RPMI8226 (cell line): ENCODE data around the gene NEK6.
A peak's percentile ranks its signal among the peaks of the same experiment; 100 is the strongest.

Experiments
- DNase-seq: peaks from one replicate; pipeline ENCODE4 v3.0.0-alpha.2; 2015

Gene NEK6

GRCh38 chr9:124262649-124262972 is 4.9 kb downstream of the NEK6 start:
- no peak for DNase-seq

- no peak for DNase-seq
Observed at GRCh38 chr9:124263213-124263612, 5.5 kb downstream of the NEK6 start.

DNA sequence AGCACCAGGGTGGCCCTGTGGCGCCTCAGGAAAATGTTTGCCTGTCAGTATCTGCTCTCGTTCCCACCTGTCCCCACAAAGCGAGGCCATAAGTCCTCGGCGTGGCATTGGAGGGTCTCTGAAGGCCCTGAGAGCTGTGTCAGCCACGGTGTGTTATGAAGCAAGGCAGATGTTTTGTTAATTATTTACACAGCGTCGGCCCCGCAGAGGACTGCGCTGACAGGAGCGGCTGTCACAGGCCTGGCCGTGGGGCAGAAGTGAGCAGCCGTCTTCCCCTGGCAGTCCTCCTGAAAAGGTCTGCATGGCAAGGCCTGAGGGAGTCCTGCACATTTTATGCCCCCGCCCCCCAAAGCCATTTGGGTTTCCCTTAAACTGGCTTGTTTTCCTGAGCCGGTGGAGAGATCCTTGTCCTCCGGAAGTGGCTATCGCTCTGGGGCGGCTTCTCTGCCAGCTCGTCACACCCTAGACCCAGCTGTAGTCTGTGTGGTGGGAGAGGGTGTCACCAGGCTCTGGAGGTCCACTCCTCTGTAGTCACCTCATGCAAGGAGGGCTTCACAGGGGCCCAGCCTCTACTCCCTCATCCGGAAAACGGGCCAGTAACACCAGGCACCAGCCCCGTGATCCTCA is 6.2 kb downstream of the NEK6 start:
- DNase-seq = no peak

- no peak for DNase-seq
Observed at GRCh38 chr9:124264823-124265233, 7.1 kb downstream of the NEK6 start.

GRCh38 chr9:124265551-124265950 is 7.8 kb downstream of the NEK6 start:
- DNase-seq = no peak

- DNase-seq = no peak
Observed at GRCh38 chr9:124266139-124266825, 8.5 kb downstream of the NEK6 start.

- DNase-seq = no peak
Observed at GRCh38 chr9:124266826-124267201, 9.1 kb downstream of the NEK6 start.

- peak; percentile 55 for DNase-seq
Observed at GRCh38 chr9:124267271-124267807, 9.6 kb downstream of the NEK6 start.

DNA sequence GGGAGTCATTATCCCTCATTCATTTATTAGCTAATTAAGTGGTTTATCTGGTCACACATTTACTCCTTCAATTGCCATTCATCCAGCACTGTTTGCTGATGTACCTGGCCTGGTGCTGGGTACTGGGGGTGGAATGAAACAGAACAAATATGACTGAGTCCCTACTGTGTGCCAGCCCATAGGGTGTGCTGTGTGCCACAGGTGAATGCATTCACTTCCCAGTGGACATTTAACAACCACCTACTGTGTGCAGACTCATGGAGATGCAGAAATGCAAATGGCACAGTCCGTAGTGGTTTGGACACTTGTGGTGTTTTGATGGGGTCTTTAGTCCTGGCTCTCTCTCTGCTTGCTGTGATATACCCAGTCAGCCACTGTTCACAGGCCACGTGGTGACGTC is 10.5 kb downstream of the NEK6 start:
- no peak for DNase-seq

DNA sequence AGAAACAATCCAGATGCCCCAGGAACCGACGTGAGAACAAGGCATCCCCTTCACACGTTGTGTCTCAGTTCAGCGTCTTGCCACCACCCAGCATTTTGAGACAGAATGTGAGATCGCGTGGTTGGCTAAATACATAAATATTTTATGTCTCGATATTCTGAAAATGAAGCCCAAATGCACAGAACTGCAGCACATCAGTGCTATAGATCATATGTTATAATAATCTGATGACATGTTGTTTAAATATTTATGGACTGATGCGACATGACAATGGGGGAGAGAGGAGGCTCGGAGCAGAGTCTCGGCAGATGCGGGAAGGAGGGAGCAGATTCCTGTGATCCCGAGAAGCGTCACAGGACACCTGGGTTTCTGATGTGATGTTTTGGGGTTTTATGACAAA is 10.9 kb downstream of the NEK6 start:
- no peak for DNase-seq

GRCh38 chr9:124269556-124269955 is 11.8 kb downstream of the NEK6 start:
- DNase-seq = no peak

- DNase-seq = peak; percentile 51
Observed at GRCh38 chr9:124270504-124271335, 13.0 kb downstream of the NEK6 start.

GRCh38 chr9:124271660-124272059 is 13.9 kb downstream of the NEK6 start:
- no peak for DNase-seq

DNA sequence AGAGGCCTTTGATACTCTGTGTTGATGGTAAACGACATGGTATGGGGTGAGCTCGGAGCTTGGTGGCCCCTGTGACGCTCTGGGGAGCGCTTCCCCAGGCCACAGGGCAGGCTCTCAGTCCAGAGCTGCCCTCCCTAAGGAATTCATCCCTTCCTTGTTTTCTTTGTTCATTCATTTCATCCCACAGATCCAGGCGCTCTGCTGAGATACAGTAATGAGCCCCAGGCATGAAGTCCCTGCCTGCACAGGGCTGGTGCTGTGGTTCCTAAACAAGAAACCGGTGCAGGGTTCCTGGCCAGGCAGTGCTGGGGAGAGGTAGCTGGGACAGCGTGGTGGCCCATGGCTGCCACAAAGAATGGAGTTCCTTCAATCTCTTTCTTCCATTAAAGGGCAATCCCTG is 14.4 kb downstream of the NEK6 start:
- DNase-seq = no peak

GRCh38 chr9:124272979-124273378 is 15.2 kb downstream of the NEK6 start:
- no peak for DNase-seq

DNA sequence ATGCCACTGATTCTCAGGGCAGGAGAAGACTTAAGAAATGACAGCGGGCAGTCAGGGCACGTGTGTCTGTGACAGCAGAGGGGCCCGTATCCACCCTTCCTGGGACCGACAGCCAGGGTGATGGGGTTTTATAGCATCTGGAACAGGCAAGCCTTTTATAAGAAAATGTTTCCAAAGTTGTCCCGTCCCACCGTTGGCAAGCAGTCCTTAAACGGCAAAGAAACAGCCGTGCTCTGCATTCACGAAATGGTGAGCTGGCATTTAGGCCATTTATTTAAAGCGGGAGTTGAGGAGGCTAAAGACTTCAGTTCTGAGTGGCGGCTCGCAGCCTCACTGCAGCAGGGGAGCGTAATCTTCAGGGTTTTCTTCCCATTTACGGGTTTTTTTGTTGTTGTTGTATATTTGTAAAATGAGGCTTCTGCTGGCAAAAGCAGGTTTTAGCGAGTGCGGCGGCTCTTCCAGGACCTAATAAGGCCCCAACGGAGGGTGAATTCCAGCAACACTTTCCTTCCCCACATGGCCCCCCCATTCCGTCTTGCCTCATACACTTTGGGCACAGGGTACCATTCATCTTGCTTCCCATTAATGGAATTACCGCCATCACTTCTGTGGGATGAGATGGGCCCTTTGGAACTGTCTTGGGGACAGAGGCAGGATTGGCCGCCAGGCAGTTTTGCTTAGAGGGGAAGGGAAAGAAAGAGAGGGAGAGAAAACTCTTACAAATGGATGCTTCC is 15.8 kb downstream of the NEK6 start:
- no peak for DNase-seq

DNA sequence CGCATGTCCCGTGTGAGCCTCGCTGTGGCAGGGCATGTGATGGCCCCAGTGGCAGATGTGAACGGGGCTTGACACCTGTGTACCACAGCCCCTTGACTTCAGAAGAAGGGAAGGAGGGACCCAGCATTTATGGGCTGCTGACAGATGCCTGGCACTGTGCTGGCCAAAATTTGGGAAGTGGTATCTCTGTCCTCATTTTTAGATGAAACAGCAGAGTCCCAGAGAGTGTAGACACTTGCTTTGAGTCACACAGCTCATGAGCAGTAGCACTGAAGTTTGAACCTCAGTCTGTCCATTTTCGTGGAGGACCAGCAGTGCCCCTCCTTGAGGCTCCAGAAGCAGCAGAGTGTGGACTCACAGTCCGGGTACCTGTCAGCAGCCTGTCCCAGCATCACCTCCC is 16.5 kb downstream of the NEK6 start:
- no peak for DNase-seq

GRCh38 chr9:124274738-124275137 is 17.0 kb downstream of the NEK6 start:
- DNase-seq = no peak

GRCh38 chr9:124277420-124277819 is 19.7 kb downstream of the NEK6 start:
- DNase-seq = no peak

GRCh38 chr9:124278054-124278540 is 20.3 kb downstream of the NEK6 start:
- no peak for DNase-seq

GRCh38 chr9:124279531-124280175 is 21.9 kb downstream of the NEK6 start:
- DNase-seq = no peak

- no peak for DNase-seq
Observed at GRCh38 chr9:124280176-124280691, 22.5 kb downstream of the NEK6 start.
